Stimulated activated CD4-positive, alpha-beta T cell treated with anti-CD3 and anti-CD28 coated beads, TNF-alpha, amount 100 ng/mL, for 48 hours (primary cell): ENCODE measurements around the gene ROBO1.
"Not testable (repeated sequence)": the region's sequence is repeated elsewhere in the genome, so short reads cannot be mapped to it uniquely, and the experiment has no call there.

Source experiments
- DNase-seq, 3 donors: peaks; one replicate each; pipeline ENCODE4 v3.0.0-alpha.2; 2020; ENCODE audit warnings: low read depth in 3 of 3

The ROBO1 gene

DNA sequence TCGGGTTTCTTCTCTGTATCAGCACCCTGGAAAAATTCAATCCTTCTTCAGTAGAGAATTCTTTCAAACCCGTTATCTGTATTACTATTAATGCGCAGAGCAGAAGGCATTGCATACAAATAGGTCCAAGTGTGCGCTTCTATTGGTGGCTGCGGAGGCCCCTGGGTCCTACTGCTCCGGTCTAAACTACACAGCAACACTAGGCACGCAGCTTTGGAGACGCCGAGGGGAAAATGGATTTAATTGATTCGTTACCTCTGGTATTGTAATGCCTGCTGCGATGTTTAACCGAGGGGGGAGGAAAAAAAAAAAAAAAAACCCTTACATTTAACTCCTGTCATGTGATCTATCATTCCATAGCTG is at the start of gene ROBO1:
Gene ROBO1 (minus strand): TSS at position 94 of the 363 bp plus-strand sequence.
- DNase-seq: no peak

DNA sequence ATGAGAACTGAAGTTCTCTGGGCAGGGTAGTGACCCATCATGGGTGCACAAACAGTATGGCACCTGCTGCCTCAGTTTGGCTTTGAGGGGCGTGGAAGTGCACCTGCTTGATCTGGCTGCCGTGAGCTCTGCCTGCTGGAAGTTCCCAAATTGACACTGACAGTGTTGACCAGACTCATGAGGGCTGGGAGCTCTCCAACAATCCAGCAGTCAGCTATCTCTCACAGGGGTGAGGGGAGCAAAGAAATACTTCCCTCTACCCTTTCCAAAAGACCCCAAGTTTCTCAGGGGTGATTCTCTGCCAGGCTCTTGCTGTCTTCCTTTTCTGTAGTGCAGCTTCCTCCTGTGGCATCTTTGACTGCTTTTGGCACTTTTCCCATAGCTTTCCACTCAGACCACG is 49.4 kb upstream of the ROBO1 start:
- DNase-seq: no peak

DNA sequence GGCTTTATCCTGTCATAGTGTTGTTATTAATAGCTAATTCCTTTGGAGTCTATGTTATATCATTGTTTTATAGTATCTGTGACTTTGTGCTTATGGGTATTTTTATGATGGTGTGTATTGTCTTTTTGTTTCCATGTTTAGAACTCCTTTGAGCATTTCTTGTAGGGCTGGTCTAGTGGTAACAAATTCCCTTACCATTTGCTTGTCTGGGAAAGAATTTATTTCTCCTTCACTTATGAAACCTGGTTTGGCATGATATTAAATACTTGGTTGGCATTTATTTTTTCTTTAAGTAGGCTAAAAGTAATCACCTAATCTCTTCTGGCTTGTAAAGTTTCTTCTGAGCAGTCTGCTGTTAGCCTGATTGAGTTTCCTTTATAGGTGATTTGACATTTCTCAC is 47.7 kb upstream of the ROBO1 start:
- no peak for DNase-seq

DNA sequence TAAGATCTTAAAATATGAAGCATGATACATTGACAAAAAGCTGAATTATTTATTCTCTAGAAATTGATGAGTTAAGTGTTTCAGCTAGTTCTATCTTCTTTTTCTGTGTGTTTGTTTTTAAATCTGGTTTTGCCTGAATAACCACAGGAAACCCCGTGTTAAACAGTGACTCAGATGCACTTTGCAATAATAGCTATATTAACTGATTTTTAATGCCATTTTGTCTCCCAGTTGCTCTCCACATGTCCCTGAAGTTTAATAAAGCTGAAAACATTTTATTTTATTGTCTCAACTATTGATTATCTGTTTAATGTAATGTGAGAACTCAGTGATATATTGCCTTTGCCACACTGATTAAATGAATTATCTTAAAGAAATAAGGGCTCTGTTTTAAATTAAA is 42.8 kb upstream of the ROBO1 start:
- DNase-seq: no peak

DNA sequence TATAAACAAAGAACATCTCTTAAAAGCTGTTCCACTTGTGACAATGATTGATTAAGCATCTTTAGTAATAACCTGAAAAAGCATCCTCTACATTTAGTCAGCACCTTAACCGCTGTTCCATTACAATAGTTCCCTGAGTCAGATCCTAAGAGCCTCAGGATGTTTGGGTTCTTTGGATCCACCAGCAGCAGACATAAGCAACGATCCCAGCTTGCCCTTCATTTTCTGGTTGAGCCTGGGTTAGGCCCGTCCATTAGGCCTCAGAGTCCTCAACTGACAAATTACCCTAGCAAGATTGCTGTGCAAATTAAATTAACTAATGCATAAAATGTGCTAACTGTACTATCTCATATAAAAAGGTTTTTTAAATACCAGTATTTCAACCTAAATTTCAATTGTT is 42.3 kb upstream of the ROBO1 start:
- no peak for DNase-seq

DNA sequence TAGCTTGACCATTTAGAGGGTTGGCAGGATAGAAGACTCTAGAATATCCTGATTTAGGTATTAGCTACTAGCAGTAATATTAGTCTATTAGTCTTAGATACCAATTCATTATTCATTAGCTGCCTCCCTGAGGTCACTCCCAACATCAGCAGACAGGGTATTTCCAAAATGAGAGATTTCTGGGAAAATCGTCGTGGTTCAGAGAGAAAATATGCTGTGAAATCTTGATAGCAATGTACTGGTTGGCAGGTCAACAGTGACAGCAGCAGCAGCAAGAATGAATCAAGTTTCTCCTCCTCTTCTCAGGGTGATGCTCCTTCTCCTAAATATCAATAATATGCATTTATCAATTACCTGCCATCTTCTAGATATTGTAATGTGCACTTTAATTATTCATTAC is 41.3 kb upstream of the ROBO1 start:
- no peak for DNase-seq

DNA sequence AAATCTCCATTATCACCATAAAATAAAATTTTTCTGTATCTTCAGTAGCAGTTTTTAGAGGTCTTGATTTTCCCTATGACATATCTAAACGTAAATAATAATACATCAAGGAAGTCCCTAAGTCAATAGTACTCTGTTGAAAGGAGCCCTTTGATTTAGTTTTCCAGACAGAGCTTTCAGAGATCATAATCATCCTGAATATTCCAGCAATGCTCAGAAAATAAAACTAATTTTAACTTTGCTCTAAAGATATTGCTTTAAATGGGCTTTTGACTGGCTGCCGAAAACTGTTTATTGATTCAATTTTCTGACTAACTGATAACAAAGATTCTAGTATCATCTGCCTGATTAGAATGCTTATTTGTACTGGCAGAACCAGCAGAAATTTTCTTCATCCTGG is 40.7 kb upstream of the ROBO1 start:
- DNase-seq: no peak

DNA sequence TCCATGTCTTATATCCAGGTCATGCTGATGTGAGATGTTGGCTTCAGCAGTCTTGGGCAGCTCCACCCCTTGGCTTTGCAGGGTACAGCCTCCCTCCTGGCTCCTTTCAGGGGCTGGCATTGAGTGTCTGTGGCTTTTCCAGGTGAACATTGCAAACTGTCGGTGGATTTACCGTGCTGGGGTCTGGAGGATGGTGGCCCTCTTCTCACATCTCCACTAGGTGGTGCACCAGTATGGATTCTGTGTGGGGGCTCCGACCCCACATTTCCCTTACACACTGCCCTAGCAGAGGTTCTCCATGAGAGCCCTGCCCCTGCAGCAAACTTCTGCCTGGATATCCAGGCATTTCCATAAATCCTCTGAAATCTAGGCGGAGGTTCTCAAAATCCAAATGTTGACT is 22.4 kb upstream of the ROBO1 start:
- not testable (repeated sequence) for DNase-seq

DNA sequence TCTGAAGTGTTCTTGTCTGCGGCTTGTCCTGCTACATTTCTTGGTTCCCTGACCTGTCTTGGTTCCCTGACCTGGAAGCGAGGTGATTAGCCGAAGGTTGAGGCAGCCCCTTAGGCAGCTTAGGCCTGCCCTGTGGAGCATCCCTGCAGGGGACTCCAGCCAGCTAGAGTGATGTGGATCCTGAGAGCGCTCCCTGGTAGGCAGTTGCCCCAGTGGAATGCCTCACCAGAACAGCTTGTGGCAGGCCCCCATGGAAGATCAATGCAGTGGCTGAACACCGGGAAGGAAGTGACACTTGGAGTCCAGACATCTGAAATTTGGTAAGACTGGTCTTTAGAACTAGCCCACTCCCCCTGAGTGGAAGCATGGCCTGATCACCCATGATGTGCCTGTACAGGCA is 5.5 kb upstream of the ROBO1 start:
- DNase-seq: no peak

DNA sequence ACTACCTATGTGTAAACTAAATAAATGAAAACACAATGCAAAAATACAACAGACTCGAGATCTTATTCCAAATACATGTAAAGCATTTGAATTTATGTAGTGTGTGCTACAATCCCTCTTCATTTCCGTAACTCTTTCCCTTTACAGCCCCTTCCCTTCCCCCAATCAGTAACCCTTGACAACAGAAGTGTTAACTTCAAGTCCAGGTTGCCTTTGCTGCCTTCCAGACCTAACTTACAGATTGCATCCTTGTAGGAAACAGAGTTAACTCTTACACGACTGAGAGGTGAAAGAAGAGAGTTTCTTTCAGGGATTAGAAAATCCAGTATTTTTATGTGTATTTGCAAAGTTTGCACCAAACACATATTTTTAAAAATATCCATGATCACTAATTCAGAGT is 1.4 kb upstream of the ROBO1 start:
- DNase-seq: no peak

DNA sequence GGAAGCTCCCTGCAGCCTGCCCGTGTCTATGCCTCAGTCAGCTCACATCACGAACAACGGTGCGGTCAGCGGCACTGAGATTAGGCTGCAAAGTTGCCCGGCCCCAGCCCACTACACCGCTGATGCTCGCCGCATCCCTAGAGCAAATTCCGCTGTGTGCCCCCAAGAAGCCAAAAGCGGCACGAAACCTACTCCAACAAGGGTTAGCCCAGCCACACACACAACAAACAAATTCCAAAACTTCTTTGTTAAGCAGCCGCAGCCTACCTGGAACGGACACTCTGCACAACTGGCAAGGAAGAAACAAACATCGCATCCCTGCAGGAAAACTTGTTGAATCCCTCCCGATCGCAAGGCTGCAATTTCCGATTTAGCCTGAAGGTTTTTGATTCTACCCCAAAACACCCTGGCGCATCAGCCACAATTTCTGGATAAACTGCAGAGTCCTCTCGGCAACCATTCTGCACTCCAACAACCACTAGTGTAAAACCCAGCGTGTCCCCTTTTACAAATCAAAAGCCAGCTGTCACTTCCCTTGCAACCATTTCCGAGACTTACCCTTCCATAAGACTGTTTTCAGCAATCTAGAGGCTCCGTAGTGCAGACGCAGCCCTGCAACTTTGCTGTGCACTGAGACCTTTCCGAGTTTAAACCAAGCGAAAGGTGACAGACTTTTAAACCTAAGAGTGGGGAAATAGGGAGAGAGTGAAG is 449 bp downstream of the ROBO1 start:
- no peak for DNase-seq

DNA sequence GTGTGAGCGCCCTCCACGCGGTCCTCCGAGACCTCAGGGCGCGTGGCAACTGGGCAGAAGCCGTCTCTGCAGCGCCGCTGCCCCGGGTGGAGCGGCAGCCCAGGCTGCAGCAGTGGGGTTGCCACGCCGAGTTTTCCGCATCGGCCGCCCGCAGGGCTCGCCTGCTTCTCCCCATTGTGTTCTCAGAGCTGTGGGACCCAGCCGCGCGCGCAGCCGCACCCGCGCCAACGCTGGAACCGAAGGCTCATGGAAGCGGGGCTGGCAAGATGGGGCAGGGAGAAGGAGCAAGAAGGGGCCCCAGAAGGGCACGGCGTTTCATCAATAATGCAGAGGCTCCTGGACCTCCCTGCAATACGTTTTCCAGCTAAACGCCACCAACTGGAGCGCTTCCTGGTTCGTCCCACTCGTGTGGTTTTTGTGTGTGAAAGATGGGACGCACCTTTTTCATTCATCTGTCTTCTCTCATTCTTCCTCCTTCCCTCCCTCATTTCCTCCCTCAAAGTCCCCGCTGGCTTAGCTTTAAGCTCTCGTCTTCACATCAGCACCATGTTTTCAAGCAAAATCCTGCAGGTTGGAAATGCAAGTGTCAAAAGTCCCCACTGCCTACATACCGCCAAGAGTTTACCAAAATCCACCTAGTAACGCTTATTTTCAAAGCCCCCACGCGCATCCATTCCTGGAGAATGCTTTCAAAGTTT is 1.2 kb downstream of the ROBO1 start:
- DNase-seq: no peak

DNA sequence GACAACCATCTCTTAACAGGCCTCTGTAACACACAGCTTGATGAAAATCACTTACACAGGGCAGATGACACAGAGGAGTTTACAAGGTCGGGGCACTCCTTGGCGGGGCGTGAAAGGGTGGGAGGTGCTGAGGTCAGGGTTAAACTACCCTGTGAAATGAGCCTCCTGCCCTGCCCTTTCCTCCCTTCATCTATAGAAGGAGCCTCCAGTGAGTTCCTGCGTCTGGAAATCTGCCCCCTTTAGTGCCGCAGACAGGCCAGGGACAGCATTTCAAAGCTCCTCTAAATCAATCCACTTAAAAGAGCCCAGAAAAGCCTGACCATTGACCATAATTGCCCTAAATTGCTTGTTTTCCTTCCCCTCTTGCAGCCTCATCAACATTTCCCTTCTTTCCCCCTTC is 1.9 kb downstream of the ROBO1 start:
- DNase-seq: no peak

DNA sequence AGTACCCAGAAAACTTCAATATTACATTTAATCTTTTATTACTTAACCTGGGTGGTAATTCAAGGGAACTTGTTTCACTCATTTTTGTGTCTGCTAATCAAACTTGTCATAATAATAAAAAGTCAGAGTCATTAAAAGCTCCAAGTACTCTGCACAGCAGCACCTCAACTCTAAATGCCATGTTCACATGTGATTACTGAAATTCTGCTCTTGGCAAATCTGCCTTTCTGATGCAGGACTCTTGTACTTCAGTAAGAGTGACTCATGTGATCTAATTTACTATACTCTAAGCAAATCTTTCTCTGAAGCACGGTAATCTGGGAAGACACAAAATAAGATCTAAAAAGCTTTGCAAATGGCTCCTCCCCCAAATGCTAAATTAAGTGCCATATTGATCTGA is 6.4 kb downstream of the ROBO1 start:
- no peak for DNase-seq

DNA sequence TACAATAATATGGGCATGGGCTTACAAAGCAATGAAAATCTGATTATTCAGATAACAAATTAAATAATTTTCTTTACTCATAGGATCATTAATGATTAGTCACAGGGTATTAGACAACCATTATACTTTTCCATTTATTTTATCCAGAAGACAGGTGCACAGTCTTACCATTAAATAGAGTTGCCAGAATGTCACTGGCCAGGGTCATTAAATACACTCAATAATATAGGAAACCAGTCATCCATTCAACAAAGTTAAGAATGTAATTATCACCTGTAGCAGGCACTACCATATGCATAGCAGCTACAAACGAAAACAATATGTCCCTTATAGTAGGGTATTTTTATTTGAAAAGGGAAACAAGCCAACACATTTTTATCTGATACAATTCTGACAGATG is 16.1 kb downstream of the ROBO1 start:
- no peak for DNase-seq

DNA sequence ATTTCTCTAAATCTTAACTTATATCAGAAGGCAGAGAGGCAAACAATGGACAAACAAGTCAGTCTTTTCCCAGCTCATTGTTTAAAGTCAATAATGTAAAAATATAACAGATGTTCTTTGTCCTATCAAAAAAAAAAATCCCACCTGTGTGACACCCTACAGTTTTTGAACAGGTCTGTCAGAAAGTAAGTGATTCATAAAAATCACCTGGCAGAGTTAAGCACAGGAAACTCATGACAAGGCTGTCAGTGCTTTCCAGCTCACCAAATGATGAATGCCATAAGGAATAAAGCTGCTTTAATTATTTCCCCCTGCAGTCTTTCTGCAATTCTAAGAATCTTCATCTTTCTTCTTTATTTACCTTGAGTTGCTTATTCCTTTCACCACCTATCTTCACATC is 30.3 kb downstream of the ROBO1 start:
- no peak for DNase-seq

DNA sequence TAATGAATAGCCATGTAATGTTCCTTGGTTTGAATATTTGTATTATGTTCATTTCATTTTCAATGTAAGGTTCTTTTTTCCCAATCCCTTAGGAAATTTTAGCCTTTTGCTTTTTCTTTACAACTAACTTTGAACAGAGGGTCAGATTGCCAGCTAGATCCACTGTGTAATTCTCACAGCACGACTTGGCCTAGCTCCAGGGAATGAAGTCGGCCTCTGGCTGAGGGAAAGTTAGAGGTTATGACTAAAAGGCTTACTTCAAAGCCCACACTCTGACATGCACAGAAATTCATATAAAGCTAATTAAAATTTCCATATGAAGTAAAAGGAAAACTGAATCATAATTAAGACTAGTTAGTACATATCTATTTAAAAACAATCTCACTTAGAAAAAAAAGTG is 38.7 kb downstream of the ROBO1 start:
- DNase-seq: no peak

DNA sequence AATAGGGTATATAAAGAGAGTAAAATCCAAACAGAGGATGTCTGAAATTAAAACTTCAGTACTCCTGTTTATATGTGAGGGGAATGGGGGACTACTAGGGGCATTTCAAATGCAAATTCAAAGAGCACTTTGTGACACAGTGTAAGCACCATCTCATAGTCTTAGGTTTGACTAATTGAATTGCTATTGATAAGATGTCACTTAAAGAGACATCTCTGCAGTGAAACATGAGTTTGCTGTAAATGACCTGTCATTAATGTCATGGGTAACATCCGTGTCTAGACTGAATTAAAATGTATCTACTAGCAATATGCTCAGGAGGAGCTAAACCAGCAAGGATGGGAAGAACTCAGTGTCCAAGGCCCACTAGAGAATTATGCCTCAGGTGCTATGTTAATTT is 41.0 kb downstream of the ROBO1 start:
- no peak for DNase-seq

DNA sequence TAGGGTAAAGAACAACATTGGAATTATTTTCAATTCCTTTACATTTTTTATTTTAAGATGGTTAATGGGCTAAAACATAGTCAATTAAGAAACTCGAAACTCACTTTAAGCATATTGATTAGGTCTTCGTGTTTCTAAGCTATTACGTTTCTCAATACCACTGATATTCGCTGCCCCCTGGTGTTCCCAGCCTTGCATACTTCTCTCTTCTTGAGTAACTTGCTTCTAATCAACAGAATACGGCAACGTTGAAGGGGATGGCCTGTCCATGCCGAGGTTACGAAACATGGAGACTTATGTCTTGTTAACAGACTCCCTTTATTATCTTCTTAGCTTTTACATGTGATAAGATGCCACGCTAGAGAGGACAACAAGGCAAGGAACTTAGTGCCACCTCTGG is 43.6 kb downstream of the ROBO1 start:
- DNase-seq: no peak

DNA sequence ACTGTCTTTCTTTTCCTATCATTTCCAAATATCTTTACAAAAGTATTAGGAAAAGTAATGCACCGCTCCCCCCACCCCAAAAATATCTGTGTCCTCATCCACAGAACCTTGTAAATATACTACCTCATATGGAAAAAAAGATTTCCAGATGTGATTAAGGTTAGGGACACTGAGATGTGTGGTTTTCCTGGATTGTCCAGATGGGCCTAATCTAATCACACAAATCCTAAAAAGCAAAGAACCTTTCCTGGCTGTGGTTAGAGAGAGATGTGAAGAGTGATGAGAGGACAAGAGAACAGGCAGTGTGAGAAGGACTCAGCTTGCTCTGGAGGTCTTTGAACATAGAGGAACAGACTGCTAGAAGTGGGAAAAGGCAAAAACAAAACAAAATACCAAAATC is 77.7 kb downstream of the ROBO1 start:
- DNase-seq: no peak

DNA sequence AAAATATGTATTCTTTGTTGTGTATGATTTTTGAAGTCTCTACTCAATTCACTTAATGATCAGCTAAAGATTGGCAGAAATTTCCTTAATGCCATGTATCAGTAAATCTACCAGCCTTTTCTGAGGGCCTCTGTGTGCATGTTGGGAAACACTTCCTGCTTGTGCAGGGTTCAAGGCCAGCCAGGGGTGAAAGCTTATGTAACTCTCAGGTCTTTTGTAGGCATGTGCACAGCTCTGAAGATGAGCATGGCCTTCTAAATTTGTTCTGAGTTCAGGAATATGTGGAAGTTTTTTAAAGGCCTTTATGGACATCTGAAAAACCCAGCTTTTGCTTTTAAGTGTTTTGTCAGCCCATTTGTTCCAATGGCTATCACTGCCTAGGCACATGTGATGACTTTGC is 82.7 kb downstream of the ROBO1 start:
- DNase-seq: no peak

DNA sequence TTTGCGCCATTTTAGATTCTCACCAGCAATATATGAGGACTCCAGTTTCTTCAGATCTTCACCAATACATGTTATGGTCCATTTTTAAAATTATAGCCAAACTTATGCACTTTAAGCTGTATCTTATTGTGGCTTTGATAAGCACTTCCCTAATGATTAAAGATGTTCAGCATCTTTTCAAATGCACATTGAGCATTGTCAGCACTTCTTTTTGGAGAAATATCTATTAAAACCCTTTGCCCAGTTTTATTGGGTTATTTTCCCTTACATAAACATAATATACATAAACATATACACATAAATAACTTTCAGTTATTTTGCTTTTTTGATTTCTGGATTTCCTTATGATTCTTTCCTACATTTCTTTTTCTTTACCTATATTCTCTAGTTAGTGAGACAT is 83.8 kb downstream of the ROBO1 start:
- no peak for DNase-seq

DNA sequence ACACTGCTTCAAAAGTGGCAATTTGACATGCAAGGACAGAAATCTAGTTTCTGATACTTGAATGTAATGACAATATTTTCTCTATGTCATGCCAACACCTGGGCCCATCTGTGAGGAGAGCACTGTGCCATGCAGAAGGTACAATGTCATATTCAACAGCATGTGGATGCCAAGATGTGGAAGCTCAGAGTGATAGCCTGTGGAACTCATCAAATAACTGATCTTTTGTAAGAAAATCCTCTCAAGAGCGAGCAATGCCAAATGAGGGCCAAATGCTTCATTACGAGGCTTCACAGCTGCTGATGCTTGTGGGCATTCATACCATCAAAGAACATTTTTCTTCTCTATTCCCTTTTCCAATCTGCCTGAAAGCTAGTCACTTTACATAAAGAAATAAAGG is 95.1 kb downstream of the ROBO1 start:
- no peak for DNase-seq

DNA sequence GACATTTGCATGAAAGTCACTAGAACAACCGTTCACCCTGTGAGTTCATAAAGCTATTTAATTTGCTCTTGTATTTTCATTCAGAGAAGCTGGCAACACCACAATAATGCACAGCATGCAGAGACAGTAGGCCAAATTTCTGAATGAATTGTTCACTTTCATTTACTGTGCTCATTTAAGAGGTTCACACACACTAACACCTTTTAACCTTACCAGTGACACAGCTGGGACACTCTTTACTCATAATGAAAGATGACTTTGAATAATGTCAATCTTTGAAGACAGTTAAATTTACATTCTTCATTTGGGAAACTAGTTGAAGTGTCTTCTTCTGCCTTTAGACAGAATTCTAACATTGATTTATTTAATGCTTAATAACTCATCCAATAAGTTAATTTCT is 95.7 kb downstream of the ROBO1 start:
- DNase-seq: no peak
